Tongue (tissue), 2 donors: ENCODE measurements around the gene MAL. TPM values are rescaled to one million over a fixed set of nuclear protein-coding genes. Genes with fewer than 3 reads are reported as not detected.

Experiments used
- DNase-seq: peaks from one replicate; pipeline ENCODE4 v3.0.0-alpha.2; 2015
- total RNA-seq: library from RNA; depleted of rRNA; stranded (reverse); fragments of >200 nt; gene quantifications from one replicate; pipeline ENCODE4 v1.2.3, GENCODE V29; 2014

Gene MAL
- total RNA-seq, 1 donor from 2014 or later: 16.9 TPM

DNA sequence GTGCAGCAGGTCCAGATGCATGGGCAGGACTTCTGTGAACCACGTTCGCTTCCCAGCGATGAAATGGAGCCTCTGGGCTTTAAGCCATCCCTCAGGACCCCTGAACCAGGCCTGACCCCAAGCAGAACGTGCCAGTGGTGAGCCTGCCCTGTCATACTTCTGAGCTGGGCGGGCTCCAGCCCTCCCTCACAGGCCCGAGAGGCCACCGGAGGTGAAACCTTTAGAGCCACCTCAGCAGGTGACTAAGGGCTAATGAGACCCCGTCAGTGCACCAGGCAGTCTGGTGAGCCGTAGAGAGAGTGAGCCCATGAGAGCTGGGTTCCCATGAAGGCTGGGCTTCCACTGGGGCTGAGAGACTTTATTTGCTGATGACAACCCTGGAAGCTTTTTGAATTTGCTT is 8.9 kb upstream of the MAL start:
- no peak for DNase-seq

GRCh38 chr2:95017071-95017501 is 8.4 kb upstream of the MAL start:
- DNase-seq: peak; percentile 65

- DNase-seq: no peak
These were observed 7.7 kb upstream of the MAL start for GRCh38 chr2:95017836-95018235.

DNA sequence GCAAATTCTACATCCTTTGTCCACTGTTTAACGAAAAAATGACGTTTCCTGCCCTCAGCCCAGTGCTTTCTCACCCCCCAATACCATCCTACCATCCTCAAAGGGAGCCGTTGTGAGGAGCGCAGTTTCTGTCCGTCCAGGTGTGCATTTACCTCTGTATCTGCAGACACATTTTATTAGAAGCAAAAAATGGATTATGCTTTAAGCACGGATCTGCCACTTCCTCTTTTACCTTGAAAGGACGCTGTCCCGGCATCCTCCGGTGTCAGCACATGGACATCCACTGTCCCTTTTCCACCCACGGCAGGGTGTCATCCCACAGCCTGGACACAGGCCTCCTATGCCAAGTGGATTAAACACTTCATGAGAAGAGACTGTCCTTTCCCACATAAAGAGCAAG is 7.2 kb upstream of the MAL start:
- DNase-seq: no peak

- no peak for DNase-seq
These were observed 6.5 kb upstream of the MAL start for GRCh38 chr2:95018861-95019550.

- DNase-seq: peak; percentile 44
These were observed 5.9 kb upstream of the MAL start for GRCh38 chr2:95019572-95019971.

GRCh38 chr2:95020275-95021022 is 5.1 kb upstream of the MAL start:
- DNase-seq: no peak

DNA sequence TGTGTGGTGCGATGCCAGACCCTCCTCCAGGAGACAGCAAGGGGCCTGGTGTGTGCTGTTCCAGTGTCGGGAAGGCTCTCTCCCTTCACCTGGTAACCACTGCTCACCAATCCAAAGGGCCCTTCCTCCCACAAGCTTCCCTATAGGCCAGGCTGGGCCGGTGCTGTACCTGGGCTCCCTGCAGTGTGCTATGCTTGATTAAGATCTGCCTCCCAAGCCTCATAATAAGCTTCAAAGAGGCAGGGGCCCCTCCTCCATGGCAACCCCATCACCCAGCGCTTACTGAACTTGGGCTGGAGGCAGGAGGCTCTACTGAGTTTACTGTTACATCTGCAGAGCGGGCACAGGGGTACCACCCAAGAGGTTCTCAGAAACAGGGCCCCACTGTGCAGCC is 4.5 kb upstream of the MAL start:
- DNase-seq: no peak

- no peak for DNase-seq
These were observed 3.7 kb upstream of the MAL start for GRCh38 chr2:95021847-95022246.

GRCh38 chr2:95022309-95023221 is 2.9 kb upstream of the MAL start:
- peak; percentile 85 for DNase-seq

DNA sequence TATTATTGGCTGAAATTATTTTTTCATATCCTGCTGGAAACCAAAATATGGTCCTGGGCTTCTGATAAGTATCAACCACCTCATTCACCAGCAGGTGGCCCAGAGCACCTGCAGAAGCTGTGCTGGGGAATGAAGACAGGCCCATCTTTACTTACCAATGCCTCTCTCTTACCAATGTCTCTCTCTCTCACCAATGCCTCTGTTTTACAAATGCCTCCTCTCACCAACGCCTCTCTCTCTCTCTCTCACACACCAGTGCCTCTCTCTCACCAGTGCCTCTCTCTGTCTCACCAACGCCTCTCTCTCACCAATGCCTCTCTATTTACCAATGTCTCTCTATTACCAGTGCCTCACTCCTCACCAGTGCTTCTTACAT is 2.3 kb upstream of the MAL start:
- no peak for DNase-seq

- DNase-seq: peak; percentile 71
These were observed 1.1 kb upstream of the MAL start for GRCh38 chr2:95024371-95024770.

DNA sequence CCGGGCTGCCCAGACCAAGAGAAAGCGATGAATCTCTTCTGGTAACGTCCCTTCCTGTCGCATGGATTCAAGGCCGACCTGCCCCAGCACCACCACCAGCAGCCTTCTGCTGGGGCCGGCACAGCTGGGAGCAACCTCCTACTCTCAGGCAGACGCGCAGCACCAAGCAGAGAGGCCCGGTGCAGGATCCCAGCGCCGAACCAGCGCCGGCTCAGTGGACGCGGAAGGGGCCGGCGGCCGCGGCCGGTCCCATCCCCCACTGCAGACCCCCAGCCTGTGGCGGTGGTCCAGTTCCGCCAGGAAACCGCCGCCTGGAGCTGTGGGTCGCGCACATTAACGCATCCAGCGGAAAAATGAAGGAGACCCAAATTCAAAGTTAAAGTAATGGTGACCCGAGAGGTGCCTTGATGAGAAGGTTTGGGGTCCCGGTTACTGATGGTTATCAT is 525 bp upstream of the MAL start:
- DNase-seq: no peak

GRCh38 chr2:95026471-95027368 is 1.2 kb downstream of the MAL start:
- DNase-seq: no peak

DNA sequence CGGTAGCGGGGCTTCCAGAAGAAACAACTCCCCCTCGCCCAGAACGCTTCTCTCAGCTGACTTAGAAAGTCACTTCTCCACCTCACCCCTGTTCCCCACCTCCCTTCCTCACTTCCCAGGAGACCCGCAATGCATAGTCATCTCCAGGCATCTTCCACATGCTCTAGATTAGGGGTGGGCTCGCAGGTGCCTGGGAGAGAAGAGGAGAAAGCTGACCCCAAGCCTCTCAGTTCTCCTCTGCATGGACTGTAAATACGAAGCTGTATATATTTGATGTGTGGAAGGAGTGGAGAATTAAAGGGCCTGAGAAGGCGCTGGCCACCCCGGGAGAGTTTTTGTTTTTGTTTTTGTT is 1.8 kb downstream of the MAL start:
- no peak for DNase-seq

DNA sequence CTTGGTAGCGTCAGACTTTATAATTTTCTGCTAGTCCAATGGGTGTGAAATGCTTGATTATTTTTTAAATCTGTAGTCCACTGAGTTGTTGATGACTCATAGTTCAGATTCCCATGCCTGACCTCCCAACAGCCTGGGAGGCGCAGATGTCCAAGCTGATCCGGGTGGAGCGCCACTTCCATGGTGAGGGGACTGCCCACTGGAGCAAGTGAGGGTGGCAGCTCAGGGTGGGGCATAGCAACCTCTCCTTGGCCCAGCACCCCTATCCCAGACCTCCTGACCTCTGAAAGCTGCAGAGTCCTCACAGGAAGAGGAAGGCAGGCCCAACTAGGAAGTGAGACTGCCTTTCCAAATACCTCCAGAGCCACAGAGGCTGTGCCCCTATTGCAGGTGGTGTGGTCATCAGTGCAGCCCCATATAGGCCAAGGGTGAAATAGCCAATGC is 4.4 kb downstream of the MAL start:
- DNase-seq: no peak

- DNase-seq: no peak
These were observed 5.0 kb downstream of the MAL start for GRCh38 chr2:95030496-95030895.

DNA sequence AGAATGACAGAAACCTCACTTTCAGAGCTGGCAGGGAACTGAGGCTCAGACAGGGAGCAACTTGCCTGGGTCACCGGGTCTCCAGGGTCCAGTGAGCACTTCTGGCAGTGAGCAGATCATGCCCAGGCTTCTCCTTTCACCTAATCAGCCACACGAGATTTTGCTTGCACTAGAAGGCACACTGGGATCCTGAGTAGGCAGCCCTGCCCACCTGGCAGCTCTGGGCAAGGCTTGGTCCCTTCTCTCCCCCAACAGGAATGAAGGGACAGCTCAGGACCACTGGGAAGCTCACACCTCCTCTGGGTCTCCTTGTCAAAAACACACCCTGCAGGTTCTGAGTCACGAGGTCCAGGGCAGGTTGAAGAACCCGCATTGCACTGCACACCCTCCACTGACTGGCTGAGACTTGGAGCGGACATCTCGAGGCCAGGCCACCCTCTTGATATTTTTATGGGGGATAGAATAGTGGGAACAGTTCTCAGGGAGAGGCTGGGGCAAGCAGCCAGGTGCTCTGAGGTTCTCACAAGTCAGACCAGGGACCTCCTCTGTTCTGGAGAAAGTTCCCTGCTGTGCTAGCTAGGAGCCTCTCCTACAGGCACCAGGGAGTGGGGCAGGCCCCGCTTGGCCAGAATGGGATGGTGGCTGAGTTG is 5.7 kb downstream of the MAL start:
- DNase-seq: no peak

- DNase-seq: peak; percentile 60
These were observed 6.2 kb downstream of the MAL start for GRCh38 chr2:95031726-95032116.

DNA sequence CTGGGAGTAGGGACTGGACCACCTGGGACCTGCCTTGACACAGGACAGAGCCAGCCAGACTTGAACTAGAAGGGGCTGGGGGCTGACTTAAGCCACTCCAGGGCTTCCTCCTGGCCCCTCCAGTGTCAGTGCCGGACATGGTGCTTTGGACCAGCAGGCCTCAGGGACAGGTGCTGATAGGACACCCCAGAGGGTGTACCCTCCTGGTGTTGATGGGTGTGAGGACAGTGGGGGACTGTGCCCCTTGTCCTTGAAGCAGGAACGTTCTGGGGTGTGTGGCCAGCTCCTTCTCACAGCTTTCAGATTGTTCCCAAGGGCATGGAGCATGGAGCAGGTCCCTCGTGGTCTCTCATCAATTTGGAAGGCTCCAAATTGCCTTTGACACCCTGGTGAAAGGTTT is 6.8 kb downstream of the MAL start:
- DNase-seq: no peak

GRCh38 chr2:95032868-95033603 is 7.5 kb downstream of the MAL start:
- no peak for DNase-seq
